Tibial nerve (tissue), 4 donors: Measurements from ENCODE around the gene ABI3BP. TPM values are rescaled to one million over a fixed set of nuclear protein-coding genes. Genes with fewer than 3 reads are reported as not detected.

Experiments used
- DNase-seq, 2 donors: peaks; one replicate each; pipeline ENCODE4 v3.0.0-alpha.2; 2019; ENCODE audit warnings: low spot score in 2 of 2
- H3K27ac ChIP-seq, 4 donors: fragments of 200-600 bp; sonication (generic) in 3 of 4; one replicate each; pipeline ENCODE4 v1.5.1; 2017 to 2019; ENCODE audit warnings: mild to moderate bottlenecking in 1 of 4
- H3K27me3 ChIP-seq, 2 donors: fragments of 200-600 bp; sonication (generic) in 1 of 2; one replicate each; pipeline versions ENCODE4 v1.5.1 to v1.6.0; 2017 to 2019
- H3K36me3 ChIP-seq, 3 donors: fragments of 200-600 bp; sonication (generic); one replicate each; pipeline ENCODE4 v1.5.1; 2018 to 2019
- H3K4me1 ChIP-seq, 4 donors: fragments of 200-600 bp; sonication (generic) in 3 of 4; one replicate each; pipeline ENCODE4 v1.5.1; 2017 to 2019
- H3K4me3 ChIP-seq, 4 donors: fragments of 200-600 bp; sonication (generic) in 3 of 4; one replicate each; pipeline ENCODE4 v1.5.1; 2017 to 2019; ENCODE audit warnings: mild to moderate bottlenecking in 1 of 4, moderate library complexity in 1 of 4
- H3K9me3 ChIP-seq, 4 donors: fragments of 200-600 bp; sonication (generic) in 3 of 4; one replicate each; pipeline ENCODE4 v1.5.1; 2017 to 2019
- EP300 ChIP-seq, 2 donors: sonication (generic); formaldehyde crosslinking; IDR thresholded peaks; one replicate each; pipeline ENCODE4 v1.6.1; 2017; ENCODE audit warnings: antibody characterized with exemption in 2 of 2, mild to moderate bottlenecking in 1 of 2
- POLR2A ChIP-seq, 2 donors: fragments of 450-650 bp; IDR thresholded peaks; one replicate each; pipeline ENCODE4 v1.6.1; 2017; ENCODE audit warnings: antibody characterized with exemption in 2 of 2, mild to moderate bottlenecking in 2 of 2, moderate library complexity in 2 of 2
- WGBS, 2 donors: methylation state at CpG; one replicate each; pipeline ENCODE4 v1.1.5; 2018; 5-methylcytosine and 5-hydroxymethylcytosine counted together
- total RNA-seq, 4 donors: library from RNA; depleted of rRNA; stranded (reverse); fragments of >200 nt; gene quantifications; one replicate each; pipeline ENCODE4 v1.1.0, GENCODE V29; 2016
- TF ChIP-seq, protein P1 (sequence below), 5 experiments: fragments of 200-600 bp in 3 of 5; fragments of 450-650 bp in 2 of 5; sonication (generic) in 3 of 5; IDR thresholded peaks; one replicate each; pipeline ENCODE4 v1.5.1; 2016 to 2019; ENCODE audit warnings: antibody characterized with exemption in 5 of 5, mild to moderate bottlenecking in 3 of 5, moderate library complexity in 2 of 5

ABI3BP gene
- total RNA-seq, 4 donors from 2014 or later, result 39.6 to 189 (median 139) TPM

DNA sequence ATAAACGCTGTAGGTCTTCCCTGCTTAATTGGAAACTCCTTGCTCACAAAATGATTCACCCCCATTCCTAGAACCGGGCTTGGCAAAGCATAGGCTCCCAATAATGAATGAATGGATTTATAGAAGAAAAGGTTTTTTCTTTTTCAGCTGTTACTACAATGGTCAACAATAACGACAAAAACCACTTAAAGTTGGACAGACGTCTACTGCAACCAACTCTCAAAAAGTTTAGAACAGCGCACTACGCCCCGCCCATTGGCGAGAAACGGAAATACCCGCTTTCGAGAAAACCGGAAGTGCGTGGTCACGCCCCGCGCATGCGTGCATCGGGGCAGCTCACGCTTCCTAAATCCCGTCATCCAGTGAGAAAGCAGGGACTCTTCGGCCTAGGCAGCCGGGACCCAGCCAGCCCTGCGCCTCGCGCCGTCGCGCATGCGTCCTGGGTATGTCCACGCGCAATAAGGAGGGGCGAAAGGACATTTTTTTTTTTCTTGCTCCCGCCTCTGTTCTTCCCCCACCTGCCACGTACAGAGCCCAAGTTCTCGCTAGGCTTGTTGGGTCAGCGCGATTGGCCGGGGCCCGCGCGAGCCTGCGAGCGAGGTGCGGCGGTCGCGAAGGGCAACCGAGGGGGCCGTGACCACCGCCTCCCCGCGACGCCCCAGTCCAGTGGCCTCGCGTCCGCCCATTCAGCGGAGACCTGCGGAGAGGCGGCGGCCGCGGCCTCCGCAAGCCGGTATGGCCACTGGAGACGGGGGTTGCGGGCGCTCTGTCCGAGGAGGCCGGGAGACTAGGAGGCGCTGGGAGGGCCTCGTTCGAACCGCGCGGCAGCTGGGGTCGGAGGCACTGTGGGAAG lies 284.0 kb downstream of the ABI3BP start, which contains the start of gene TFG:
Gene TFG, plus strand, starts transcription at position 506 of the 853 bp plus-strand sequence. CDS start 4,192 bp downstream, outside the sequence.
- DNase-seq, result peak; percentile 93
- H3K27me3 ChIP-seq, result no peaks in the 10 kb centered on the region
- peak within 1 kb of the TSS; percentile 92 to 99 (median 96) for H3K27ac ChIP-seq
- 1 to 2% methylated on average over 42 to 65 of the region's 76 CpGs for WGBS, 2 donors
- peak within 1 kb of the TSS; percentile 78 to 95 (median 87) for H3K4me3 ChIP-seq
- no peaks in the 10 kb centered on the region for H3K9me3 ChIP-seq
- TF ChIP-seq POLR2A (IDR thresholded peaks at IDR 0.05) (peak; percentile 68 to 81), EP300 (IDR thresholded peaks at IDR 0.05) (peak; percentile 94 to 98)
- TF ChIP-seq, protein P1, sequence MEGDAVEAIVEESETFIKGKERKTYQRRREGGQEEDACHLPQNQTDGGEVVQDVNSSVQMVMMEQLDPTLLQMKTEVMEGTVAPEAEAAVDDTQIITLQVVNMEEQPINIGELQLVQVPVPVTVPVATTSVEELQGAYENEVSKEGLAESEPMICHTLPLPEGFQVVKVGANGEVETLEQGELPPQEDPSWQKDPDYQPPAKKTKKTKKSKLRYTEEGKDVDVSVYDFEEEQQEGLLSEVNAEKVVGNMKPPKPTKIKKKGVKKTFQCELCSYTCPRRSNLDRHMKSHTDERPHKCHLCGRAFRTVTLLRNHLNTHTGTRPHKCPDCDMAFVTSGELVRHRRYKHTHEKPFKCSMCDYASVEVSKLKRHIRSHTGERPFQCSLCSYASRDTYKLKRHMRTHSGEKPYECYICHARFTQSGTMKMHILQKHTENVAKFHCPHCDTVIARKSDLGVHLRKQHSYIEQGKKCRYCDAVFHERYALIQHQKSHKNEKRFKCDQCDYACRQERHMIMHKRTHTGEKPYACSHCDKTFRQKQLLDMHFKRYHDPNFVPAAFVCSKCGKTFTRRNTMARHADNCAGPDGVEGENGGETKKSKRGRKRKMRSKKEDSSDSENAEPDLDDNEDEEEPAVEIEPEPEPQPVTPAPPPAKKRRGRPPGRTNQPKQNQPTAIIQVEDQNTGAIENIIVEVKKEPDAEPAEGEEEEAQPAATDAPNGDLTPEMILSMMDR (IDR thresholded peaks at IDR 0.05), result peak in 1 of 5 experiments; percentile 29
- peaks cover 0 to 36% (median 9%) of the 10 kb centered on the region in 4 donors for H3K4me1 ChIP-seq
- peaks cover 0 to 8% (median 0%) of the 10 kb centered on the region in 3 donors for H3K36me3 ChIP-seq

DNA sequence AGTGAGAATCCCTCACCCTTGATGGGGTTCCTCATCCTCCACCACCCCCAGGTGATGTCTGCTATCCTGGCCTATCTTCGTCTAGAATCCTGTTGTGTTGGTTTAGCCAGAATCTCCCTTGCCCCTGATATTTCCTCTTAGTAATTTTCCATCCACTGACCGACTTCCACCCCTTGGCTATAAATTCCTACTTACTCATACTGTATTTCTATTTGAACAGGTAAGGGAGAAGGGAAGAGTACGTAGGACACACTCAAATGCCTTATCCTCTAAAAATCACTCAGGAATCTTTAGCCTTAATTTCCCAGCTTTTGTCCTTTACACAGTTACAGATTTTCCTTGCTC lies 284.6 kb downstream of the ABI3BP start:
- Histone ChIP-seq H3K36me3 (peaks cover 0 to 2% (median 0%) of the 10 kb centered on the region in 3 donors), H3K9me3 (no peaks in the 10 kb centered on the region), H3K27ac (peak overlapping the region; percentile 92 to 99 (median 96)), H3K4me1 (peaks cover 0 to 36% (median 9%) of the 10 kb centered on the region in 4 donors), H3K27me3 (no peaks in the 10 kb centered on the region), H3K4me3 (peak overlapping the region; percentile 46 to 95 (median 87))
- 89 to 93% methylated on average over 3 of the region's 3 CpGs for WGBS, 2 donors
- DNase-seq, result no peak
- no peak for TF ChIP-seq POLR2A (IDR thresholded peaks at IDR 0.05)
- TF ChIP-seq, protein P1 (IDR thresholded peaks at IDR 0.05), result no peak
- TF ChIP-seq EP300 (IDR thresholded peaks at IDR 0.05), result no peak

DNA sequence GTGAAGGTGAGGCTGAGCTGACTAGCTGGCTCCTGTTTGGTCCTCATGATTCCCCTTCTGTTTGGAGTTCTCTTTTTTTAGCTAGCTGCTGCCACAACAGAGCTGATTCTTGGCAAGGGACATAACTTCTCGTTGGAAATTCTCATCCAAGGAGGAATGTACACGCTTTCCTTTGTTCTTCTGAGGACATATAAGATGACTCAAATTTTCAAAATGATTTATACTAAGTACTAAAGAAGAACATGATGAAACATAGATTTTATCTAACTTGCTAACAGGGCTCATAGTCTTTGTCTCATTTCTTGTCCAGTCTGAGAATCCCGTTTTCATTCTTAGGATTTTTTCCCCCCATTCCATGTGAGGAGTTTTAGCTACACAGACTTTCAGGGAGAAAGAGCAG lies 286.9 kb downstream of the ABI3BP start:
- Histone ChIP-seq H3K36me3 (no peaks in the 10 kb centered on the region), H3K27ac (no peak overlapping the region), H3K4me3 (no peak overlapping the region), H3K9me3 (no peaks in the 10 kb centered on the region), H3K4me1 (peaks cover 0 to 17% (median 5%) of the 10 kb centered on the region in 4 donors), H3K27me3 (peaks cover 0 to 2% of the 10 kb centered on the region in 2 donors)
- no peak for DNase-seq
- TF ChIP-seq POLR2A (IDR thresholded peaks at IDR 0.05) (no peak), EP300 (IDR thresholded peaks at IDR 0.05) (no peak)
- TF ChIP-seq, protein P1 (IDR thresholded peaks at IDR 0.05), result no peak
- WGBS, 2 donors, result 71 to 79% methylated on average over 3 of the region's 3 CpGs

DNA sequence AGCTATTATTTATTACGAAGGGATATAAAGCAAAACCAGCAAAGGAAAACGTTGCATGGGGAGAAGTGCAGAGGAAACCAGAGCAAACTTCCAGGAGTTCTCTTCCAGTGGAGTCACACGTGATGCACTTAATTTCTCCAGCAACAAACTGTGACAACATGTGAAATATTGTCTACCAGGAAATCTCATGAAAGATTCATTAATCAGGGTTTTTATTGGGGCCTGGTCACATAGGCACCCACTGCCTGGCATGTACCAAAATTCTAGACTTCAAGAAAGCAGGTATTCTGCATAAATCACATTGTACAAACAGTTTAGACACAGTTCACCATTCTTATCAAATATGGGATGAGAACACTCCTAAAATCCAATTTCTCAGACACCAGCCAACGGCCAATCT lies 289.4 kb downstream of the ABI3BP start:
- 74 to 75% methylated on average over 4 of the region's 4 CpGs for WGBS, 2 donors
- TF ChIP-seq, protein P1 (IDR thresholded peaks at IDR 0.05), result no peak
- TF ChIP-seq POLR2A (IDR thresholded peaks at IDR 0.05) (no peak), EP300 (IDR thresholded peaks at IDR 0.05) (no peak)
- no peak overlapping the region for H3K4me3 ChIP-seq
- no peak overlapping the region for H3K27ac ChIP-seq
- no peak for DNase-seq
- peaks cover 0 to 5% (median 0%) of the 10 kb centered on the region in 4 donors for H3K4me1 ChIP-seq
- H3K9me3 ChIP-seq, result no peaks in the 10 kb centered on the region
- peaks cover 0 to 2% of the 10 kb centered on the region in 2 donors for H3K27me3 ChIP-seq
- H3K36me3 ChIP-seq, result no peaks in the 10 kb centered on the region

DNA sequence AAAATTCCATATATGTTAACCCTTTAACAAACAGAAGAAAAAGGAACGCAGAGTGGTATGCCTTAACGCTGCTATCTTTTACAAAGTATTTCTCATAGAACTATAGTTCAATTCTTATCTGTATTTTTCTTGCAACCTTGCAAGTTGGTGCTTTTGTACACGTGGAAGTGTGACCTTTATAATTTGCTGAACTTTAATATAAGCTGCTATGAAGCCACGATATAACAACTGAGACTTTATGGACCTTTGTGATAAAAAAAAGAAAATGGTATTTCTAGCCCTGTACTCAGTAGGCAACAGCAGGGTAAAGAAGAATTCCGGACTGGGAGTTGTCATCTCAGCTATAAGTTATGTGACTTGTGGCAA lies 290.3 kb downstream of the ABI3BP start:
- TF ChIP-seq, protein P1 (IDR thresholded peaks at IDR 0.05), result no peak
- TF ChIP-seq EP300 (IDR thresholded peaks at IDR 0.05), result no peak
- no peak for TF ChIP-seq POLR2A (IDR thresholded peaks at IDR 0.05)
- Histone ChIP-seq H3K4me1 (no peaks in the 10 kb centered on the region), H3K36me3 (no peaks in the 10 kb centered on the region), H3K27ac (no peak overlapping the region), H3K27me3 (peaks cover 0 to 2% of the 10 kb centered on the region in 2 donors), H3K4me3 (no peak overlapping the region), H3K9me3 (no peaks in the 10 kb centered on the region)
- no peak for DNase-seq
- WGBS, 2 donors, result 73 to 76% methylated on average over 5 of the region's 5 CpGs
